Measurements from ENCODE around the gene ATXN10. TPM values are rescaled to one million over a fixed set of nuclear protein-coding genes. Genes with fewer than 3 reads are reported as not detected.

Gene ATXN10
- total RNA-seq, 1 donor from 2014 or later: 138 TPM

- intact Hi-C loops (cut with DNase I): no loop called here
- DNase-seq (ENCODE audit: missing footprints) (no peak), ATAC-seq (no peak)
Measured at GRCh38 chr22:45872659-45873263, 201.1 kb downstream of the ATXN10 start.

- peak; percentile 53 for DNase-seq (ENCODE audit: missing footprints)
- no peak for ATAC-seq
- intact Hi-C loops (cut with DNase I): no loop called here
Measured at GRCh38 chr22:45876136-45877035, 204.8 kb downstream of the ATXN10 start.

- intact Hi-C loops (cut with DNase I): no loop called here
- DNase-seq (ENCODE audit: missing footprints) (no peak), ATAC-seq (no peak)
Measured at GRCh38 chr22:45877036-45877380, 205.4 kb downstream of the ATXN10 start.

GRCh38 chr22:45877651-45878050, 206.0 kb downstream of the ATXN10 start:
- intact Hi-C loops (cut with DNase I): no loop called here
- ATAC-seq: no peak

GRCh38 chr22:45878051-45878781, 206.6 kb downstream of the ATXN10 start:
- peak; percentile 38 for ATAC-seq
- DNase-seq (ENCODE audit: missing footprints): peak; percentile 70
- intact Hi-C loops (cut with DNase I): no loop called here

More at GRCh38 chr22:45877651-45878050, 206.0 kb downstream of the ATXN10 start:
- no peak for DNase-seq (ENCODE audit: missing footprints)

- ATAC-seq: no peak
- intact Hi-C loops (cut with DNase I): no loop called here
- DNase-seq (ENCODE audit: missing footprints): peak; percentile 69
Measured at GRCh38 chr22:45878901-45879551, 207.4 kb downstream of the ATXN10 start.

- intact Hi-C loops (cut with DNase I): no loop called here
- ATAC-seq (peak; percentile 70), DNase-seq (ENCODE audit: missing footprints) (peak; percentile 78)
Measured at GRCh38 chr22:45879552-45879949, 207.9 kb downstream of the ATXN10 start.

GRCh38 chr22:45880091-45880715, 208.6 kb downstream of the ATXN10 start:
- DNase-seq (ENCODE audit: missing footprints) (no peak), ATAC-seq (no peak)
- intact Hi-C loops (cut with DNase I): no loop called here

- no peak for ATAC-seq
- intact Hi-C loops (cut with DNase I): no loop called here
- DNase-seq (ENCODE audit: missing footprints): peak; percentile 59
Measured at GRCh38 chr22:45880716-45881523, 209.3 kb downstream of the ATXN10 start.

GRCh38 chr22:45881524-45881875, 209.9 kb downstream of the ATXN10 start:
- intact Hi-C loops (cut with DNase I): no loop called here
- peak; percentile 62 for DNase-seq (ENCODE audit: missing footprints)

GRCh38 chr22:45882881-45883810, 211.5 kb downstream of the ATXN10 start:
- intact Hi-C loops (cut with DNase I): no loop called here
- DNase-seq (ENCODE audit: missing footprints) (peak; percentile 71), ATAC-seq (no peak)

More at GRCh38 chr22:45881524-45881875, 209.9 kb downstream of the ATXN10 start:
- ATAC-seq: no peak

- intact Hi-C loops (cut with DNase I): no loop called here
- ATAC-seq: no peak
- DNase-seq (ENCODE audit: missing footprints): no peak
Measured at GRCh38 chr22:45883811-45884170, 212.2 kb downstream of the ATXN10 start.

GRCh38 chr22:45884201-45885062, 212.8 kb downstream of the ATXN10 start:
- intact Hi-C loops (cut with DNase I): no loop called here
- DNase-seq (ENCODE audit: missing footprints): peak; percentile 57
- ATAC-seq: peak; percentile 89

GRCh38 chr22:45885171-45885840, 213.7 kb downstream of the ATXN10 start:
- DNase-seq (ENCODE audit: missing footprints) (no peak), ATAC-seq (peak; percentile 1)
- intact Hi-C loops (cut with DNase I): no loop called here

GRCh38 chr22:45885941-45886395, 214.3 kb downstream of the ATXN10 start:
- intact Hi-C loops (cut with DNase I): no loop called here
- ATAC-seq (no peak), DNase-seq (ENCODE audit: missing footprints) (no peak)
